GM23338 (cell line): ENCODE results near the gene PRKAG1. TPM values are rescaled to one million over a fixed set of nuclear protein-coding genes. Genes with fewer than 3 reads are reported as not detected.
A peak's percentile ranks its signal among the peaks of the same experiment; 100 is the strongest.

Source experiments
- ATAC-seq: fragments of 200-7000 bp; cut with Tn5 transposase; 3 replicates; pipeline ENCODE4 v1.9.1; 2020
- DNase-seq: peaks from one replicate; pipeline ENCODE4 v3.0.0-alpha.2; 2015; ENCODE audit warnings: low spot score
- H2AFZ ChIP-seq: fragments of 200-600 bp; sonication (generic); 2 replicates; pipeline ENCODE4 v1.8.0; 2016; ENCODE audit warnings: antibody characterized with exemption, mild to moderate bottlenecking, moderate library complexity
- H3F3A ChIP-seq: fragments of 200-600 bp; sonication (generic); replicated peaks from 2 replicates; pipeline ENCODE4 v1.8.0; 2017; ENCODE audit warnings: antibody characterized with exemption, mixed run types, low read depth
- H3K27ac ChIP-seq: fragments of 200-600 bp; sonication (generic); 2 replicates; pipeline ENCODE4 v1.6.1; 2016; ENCODE audit warnings: low read depth
- H3K27me3 ChIP-seq: fragments of 200-600 bp; sonication (generic); 2 replicates; pipeline ENCODE4 v1.8.0; 2016; ENCODE audit warnings: mild to moderate bottlenecking, mixed run types, moderate library complexity; ENCODE audit not compliant: insufficient read depth
- H3K36me3 ChIP-seq: fragments of 200-600 bp; sonication (generic); 2 replicates; pipeline ENCODE4 v1.8.0; 2016; ENCODE audit warnings: mild to moderate bottlenecking; ENCODE audit not compliant: insufficient read depth
- H3K4me1 ChIP-seq: fragments of 200-600 bp; sonication (generic); 2 replicates; pipeline ENCODE4 v1.8.0; 2016; ENCODE audit warnings: mild to moderate bottlenecking, moderate library complexity; ENCODE audit not compliant: insufficient read depth
- H3K4me2 ChIP-seq: fragments of 200-600 bp; sonication (generic); 2 replicates; pipeline ENCODE4 v1.7.1; 2017; ENCODE audit warnings: mixed run types
- H3K4me3 ChIP-seq: fragments of 200-600 bp; sonication (generic); 2 replicates; pipeline ENCODE4 v1.6.1; 2016; ENCODE audit warnings: mixed run types
- H3K79me2 ChIP-seq: fragments of 200-600 bp; sonication (generic); replicated peaks from 2 replicates; pipeline ENCODE4 v1.8.0; 2017; ENCODE audit warnings: mild to moderate bottlenecking; ENCODE audit not compliant: insufficient read depth
- H3K9me2 ChIP-seq: fragments of 200-600 bp; sonication (generic); 2 replicates; pipeline ENCODE4 v1.8.0; 2017; ENCODE audit not compliant: insufficient read depth
- H4K20me1 ChIP-seq: fragments of 200-600 bp; sonication (generic); replicated peaks from 2 replicates; pipeline ENCODE4 v1.8.0; 2017; ENCODE audit warnings: mild to moderate bottlenecking; ENCODE audit not compliant: insufficient read depth
- H3K27ac Mint-ChIP-seq: 2 replicates; pipeline ENCODE4 v1.8.0; 2020; ENCODE audit warnings: inconsistent platforms, mild to moderate bottlenecking, moderate library complexity, mixed read lengths
- H3K27me3 Mint-ChIP-seq: 3 replicates; pipeline ENCODE4 v1.8.0; 2022; ENCODE audit warnings: low read depth, mild to moderate bottlenecking, moderate library complexity, mixed read lengths, inconsistent platforms; ENCODE audit not compliant: insufficient read depth, poor library complexity
- H3K36me3 Mint-ChIP-seq: 3 replicates; pipeline ENCODE4 v1.8.0; 2021; ENCODE audit warnings: low read depth, mild to moderate bottlenecking, inconsistent platforms, moderate library complexity, mixed read lengths
- H3K4me1 Mint-ChIP-seq: 3 replicates; pipeline ENCODE4 v1.8.0; 2020; ENCODE audit warnings: mild to moderate bottlenecking, inconsistent platforms, mixed read lengths
- H3K4me3 Mint-ChIP-seq: 3 replicates; pipeline ENCODE4 v1.8.0; 2021; ENCODE audit warnings: moderate library complexity, mild to moderate bottlenecking, inconsistent platforms, mixed read lengths
- H3K9me3 Mint-ChIP-seq: 3 replicates; pipeline ENCODE4 v1.8.0; 2020; ENCODE audit warnings: moderate library complexity, mild to moderate bottlenecking, inconsistent platforms, mixed read lengths
- CTCF ChIP-seq, 2 experiments: fragments of 200-600 bp in 1 of 2; sonication (generic) in 1 of 2; conservative IDR thresholded peaks; 2 replicates each; pipeline versions ENCODE4 v1.5.1 to v1.6.1; 2016 to 2017; ENCODE audit warnings: antibody characterized with exemption in 2 of 2, low read depth in 2 of 2, mild to moderate bottlenecking in 2 of 2, moderate library complexity in 1 of 2
- ETS1 ChIP-seq: IDR thresholded peaks from 2 replicates; pipeline ENCODE4 v1.6.1; 2016; ENCODE audit warnings: antibody characterized with exemption
- EZH2 ChIP-seq: fragments of 200-600 bp; sonication (generic); IDR thresholded peaks from one replicate; pipeline ENCODE4 v1.8.0; 2017; ENCODE audit warnings: antibody characterized with exemption, mild to moderate bottlenecking, low read depth; ENCODE audit not compliant: unreplicated experiment
- POLR2AphosphoS5 ChIP-seq: IDR thresholded peaks from 2 replicates; pipeline ENCODE4 v1.6.1; 2016; ENCODE audit warnings: antibody characterized with exemption, low read depth
- STAT1 ChIP-seq: IDR thresholded peaks from one replicate; pipeline ENCODE4 v1.6.1; 2016; ENCODE audit warnings: antibody characterized with exemption; ENCODE audit not compliant: unreplicated experiment
- ZNF114 ChIP-seq: fragments of 250-450 bp; sonication (Bioruptor Pico); IDR thresholded peaks from 2 replicates; pipeline ENCODE4 v1.5.0; 2020; ENCODE audit warnings: mild to moderate bottlenecking, moderate library complexity
- ZNF462 ChIP-seq: fragments of 250-450 bp; sonication (Bioruptor Pico); IDR thresholded peaks from 2 replicates; pipeline ENCODE4 v1.5.0; 2020; ENCODE audit warnings: mild to moderate bottlenecking, moderate library complexity
- polyA plus RNA-seq: library from polyadenylated mRNA; unstranded; fragments of >200 nt; fragmentation: Nextera tagmentation; extraction: Ambion mirVana; gene quantifications from 2 replicates; pipeline ENCODE4 v1.2.1, GENCODE V29; 2016
- total RNA-seq: library from RNA; depleted of rRNA; stranded (reverse); fragments of >200 nt; shearing (Covaris generic); gene quantifications from 2 replicates; pipeline ENCODE4 v1.2.3, GENCODE V29; 2014
- TF ChIP-seq, protein P1 (sequence below): IDR thresholded peaks from one replicate; pipeline ENCODE4 v1.6.1; 2018; ENCODE audit warnings: antibody characterized with exemption; ENCODE audit not compliant: unreplicated experiment

Gene PRKAG1
- total and polyA plus RNA-seq, 2 experiments from 2014 or later: 19.9 to 35.4 TPM

DNA sequence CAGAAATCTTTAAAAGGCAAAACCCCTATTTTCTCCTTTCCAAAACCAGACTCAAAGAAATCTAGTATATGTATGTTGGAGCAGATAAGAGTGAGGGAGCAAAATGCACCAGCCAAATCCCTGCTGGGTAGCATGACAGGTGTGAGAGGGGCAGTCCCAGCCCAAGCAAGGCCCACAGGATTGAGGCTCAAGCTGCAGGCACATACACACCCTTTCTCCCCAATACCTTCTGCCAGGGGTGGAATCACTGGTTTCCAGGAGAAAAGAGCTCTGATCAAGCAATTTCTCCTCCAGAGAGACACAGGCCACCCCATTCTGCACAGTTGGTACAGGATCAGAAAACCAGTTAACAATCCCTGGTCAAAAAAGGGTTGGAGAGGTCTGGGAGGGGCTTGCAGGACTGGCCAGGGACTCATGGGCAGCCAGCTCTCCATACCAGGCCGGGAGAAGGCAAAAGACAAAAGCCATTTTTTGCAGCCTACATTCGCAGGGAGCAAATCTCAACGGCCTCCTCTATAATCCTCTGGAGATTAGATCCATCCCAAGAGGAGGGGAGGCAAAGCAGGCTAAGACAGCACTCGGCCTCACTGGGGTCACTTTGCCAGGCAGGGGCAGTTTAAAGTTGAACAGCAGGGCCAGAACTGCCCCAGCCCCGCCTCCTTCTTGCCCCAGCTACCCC lies 39.9 kb upstream of the PRKAG1 start:
- H3K9me2 ChIP-seq: no peaks in the 10 kb centered on the region
- Mint-ChIP-seq H3K4me3 (peak overlapping the region; percentile 97), H3K27ac (no peak overlapping the region), H3K27me3 (peaks cover 24% of the 10 kb centered on the region), H3K4me1 (peaks cover 48% of the 10 kb centered on the region), H3K9me3 (no peaks in the 10 kb centered on the region), H3K36me3 (peaks cover 25% of the 10 kb centered on the region)
- H3K27me3 ChIP-seq: no peaks in the 10 kb centered on the region
- ATAC-seq (no peak), DNase-seq (no peak)
- H3K79me2 ChIP-seq: peaks cover 63% of the 10 kb centered on the region
- no peaks in the 10 kb centered on the region for H3F3A ChIP-seq
- peak overlapping the region; percentile 98 for H3K4me2 ChIP-seq
- no peak overlapping the region for H2AFZ ChIP-seq
- no peak for TF ChIP-seq EZH2
- TF ChIP-seq, protein P1, sequence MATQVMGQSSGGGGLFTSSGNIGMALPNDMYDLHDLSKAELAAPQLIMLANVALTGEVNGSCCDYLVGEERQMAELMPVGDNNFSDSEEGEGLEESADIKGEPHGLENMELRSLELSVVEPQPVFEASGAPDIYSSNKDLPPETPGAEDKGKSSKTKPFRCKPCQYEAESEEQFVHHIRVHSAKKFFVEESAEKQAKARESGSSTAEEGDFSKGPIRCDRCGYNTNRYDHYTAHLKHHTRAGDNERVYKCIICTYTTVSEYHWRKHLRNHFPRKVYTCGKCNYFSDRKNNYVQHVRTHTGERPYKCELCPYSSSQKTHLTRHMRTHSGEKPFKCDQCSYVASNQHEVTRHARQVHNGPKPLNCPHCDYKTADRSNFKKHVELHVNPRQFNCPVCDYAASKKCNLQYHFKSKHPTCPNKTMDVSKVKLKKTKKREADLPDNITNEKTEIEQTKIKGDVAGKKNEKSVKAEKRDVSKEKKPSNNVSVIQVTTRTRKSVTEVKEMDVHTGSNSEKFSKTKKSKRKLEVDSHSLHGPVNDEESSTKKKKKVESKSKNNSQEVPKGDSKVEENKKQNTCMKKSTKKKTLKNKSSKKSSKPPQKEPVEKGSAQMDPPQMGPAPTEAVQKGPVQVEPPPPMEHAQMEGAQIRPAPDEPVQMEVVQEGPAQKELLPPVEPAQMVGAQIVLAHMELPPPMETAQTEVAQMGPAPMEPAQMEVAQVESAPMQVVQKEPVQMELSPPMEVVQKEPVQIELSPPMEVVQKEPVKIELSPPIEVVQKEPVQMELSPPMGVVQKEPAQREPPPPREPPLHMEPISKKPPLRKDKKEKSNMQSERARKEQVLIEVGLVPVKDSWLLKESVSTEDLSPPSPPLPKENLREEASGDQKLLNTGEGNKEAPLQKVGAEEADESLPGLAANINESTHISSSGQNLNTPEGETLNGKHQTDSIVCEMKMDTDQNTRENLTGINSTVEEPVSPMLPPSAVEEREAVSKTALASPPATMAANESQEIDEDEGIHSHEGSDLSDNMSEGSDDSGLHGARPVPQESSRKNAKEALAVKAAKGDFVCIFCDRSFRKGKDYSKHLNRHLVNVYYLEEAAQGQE: no peak
- no peak for TF ChIP-seq POLR2AphosphoS5
- peaks cover 9% of the 10 kb centered on the region; the same call in 1 of the 2 replicates for H3K36me3 ChIP-seq
- H4K20me1 ChIP-seq: peaks cover 48% of the 10 kb centered on the region
- H3K4me1 ChIP-seq: peaks cover 29% of the 10 kb centered on the region
- no peak overlapping the region for H3K27ac ChIP-seq
- peak overlapping the region; percentile 99 for H3K4me3 ChIP-seq

DNA sequence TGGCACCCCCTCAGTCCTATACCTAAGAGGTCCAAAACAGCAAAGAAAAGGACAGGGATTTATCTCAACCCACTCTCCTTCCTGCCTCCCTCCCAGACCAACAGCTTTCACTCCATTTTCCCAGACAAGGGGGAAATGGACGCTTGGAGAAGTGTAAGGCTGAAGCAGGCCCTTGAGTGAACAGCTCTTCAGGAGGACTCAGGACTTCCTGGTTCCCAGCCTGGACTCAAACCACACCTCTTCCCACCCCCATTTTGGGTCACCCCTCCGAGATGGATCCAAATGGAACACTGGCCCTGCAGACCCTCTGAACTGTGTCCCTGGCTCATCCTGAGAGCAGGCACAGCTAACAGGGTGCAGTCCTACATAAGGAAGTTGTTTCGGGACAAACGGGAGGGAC lies 39.3 kb upstream of the PRKAG1 start:
- peaks cover 48% of the 10 kb centered on the region for H3K4me1 Mint-ChIP-seq
- peaks cover 66% of the 10 kb centered on the region for H3K79me2 ChIP-seq
- H3K9me3 Mint-ChIP-seq: no peaks in the 10 kb centered on the region
- TF ChIP-seq ZNF114 (CRISPR knock-in tag) (no peak), EZH2 (no peak), ZNF462 (CRISPR knock-in tag) (no peak), STAT1 (no peak), ETS1 (no peak), CTCF (conservative IDR thresholded peaks at IDR 0.05; ENCODE audit: low read depth in 2 of 2) (no peak)

More for the DNA sequence above, 39.3 kb upstream of the PRKAG1 start:
- no peaks in the 10 kb centered on the region for H3K9me2 ChIP-seq
- DNase-seq: no peak
- H4K20me1 ChIP-seq: peaks cover 54% of the 10 kb centered on the region
- H3K27me3 ChIP-seq: no peaks in the 10 kb centered on the region
- H3K4me3 ChIP-seq: peak overlapping the region; percentile 99
- peaks cover 15% of the 10 kb centered on the region; the same call in 1 of the 2 replicates for H3K36me3 ChIP-seq
- Mint-ChIP-seq H3K27me3 (peaks cover 24% of the 10 kb centered on the region), H3K4me3 (peak overlapping the region; percentile 97), H3K27ac (no peak overlapping the region), H3K36me3 (peaks cover 31% of the 10 kb centered on the region)
- no peak overlapping the region for H2AFZ ChIP-seq
- ATAC-seq: no peak
- H3K4me2 ChIP-seq: peak overlapping the region; percentile 98
- no peaks in the 10 kb centered on the region for H3F3A ChIP-seq
- H3K4me1 ChIP-seq: peaks cover 29% of the 10 kb centered on the region
- H3K27ac ChIP-seq: no peak overlapping the region
